IPS DF 4.7 (cell line): ENCODE data around the gene LRRC8E.
"Not testable (repeated sequence)": the region's sequence is repeated elsewhere in the genome, so short reads cannot be mapped to it uniquely, and the experiment has no call there.

Experiments used
- DNase-seq: peaks from one replicate; pipeline ENCODE4 v3.0.0-alpha.2; 2013; ENCODE audit warnings: low spot score; ENCODE audit errors: extremely low read depth

LRRC8E gene

GRCh38 chr19:7907544-7907943 is 19.2 kb downstream of the LRRC8E start:
- no peak for DNase-seq

GRCh38 chr19:7908078-7908699 is 19.9 kb downstream of the LRRC8E start:
- no peak for DNase-seq

GRCh38 chr19:7908742-7909461 is 20.6 kb downstream of the LRRC8E start:
- DNase-seq: no peak

- DNase-seq: no peak
These were observed 21.3 kb downstream of the LRRC8E start for GRCh38 chr19:7909471-7910067.

GRCh38 chr19:7910321-7911161 is 22.2 kb downstream of the LRRC8E start:
- DNase-seq: no peak

GRCh38 chr19:7911508-7912143 is 23.3 kb downstream of the LRRC8E start:
- no peak for DNase-seq

GRCh38 chr19:7912144-7912696 is 23.9 kb downstream of the LRRC8E start:
- DNase-seq: no peak

- DNase-seq: no peak
These were observed 24.6 kb downstream of the LRRC8E start for GRCh38 chr19:7912697-7913564.

- DNase-seq: no peak
These were observed 25.3 kb downstream of the LRRC8E start for GRCh38 chr19:7913652-7914051.

- DNase-seq: no peak
These were observed 25.8 kb downstream of the LRRC8E start for GRCh38 chr19:7914099-7914498.

- no peak for DNase-seq
These were observed 26.3 kb downstream of the LRRC8E start, which contains the start of gene TGFBR3L for GRCh38 chr19:7914598-7915045. TGFBR3L (plus strand) TSS chr19:7914830.

- DNase-seq: no peak
These were observed 27.2 kb downstream of the LRRC8E start for GRCh38 chr19:7915250-7916102.

GRCh38 chr19:7916103-7916954 is 28.0 kb downstream of the LRRC8E start:
- no peak for DNase-seq

- DNase-seq: no peak
These were observed 28.6 kb downstream of the LRRC8E start for GRCh38 chr19:7916955-7917266.

- DNase-seq: no peak
These were observed 29.2 kb downstream of the LRRC8E start for GRCh38 chr19:7917267-7918061.

- not testable (repeated sequence) for DNase-seq
These were observed 29.8 kb downstream of the LRRC8E start for GRCh38 chr19:7918062-7918614.
